GM06990 (cell line): ENCODE measurements around the gene MLYCD.

Experiments used
- DNase-seq: peaks from one replicate; pipeline ENCODE4 v3.0.0-alpha.2; 2011; ENCODE audit not compliant: insufficient read length; ENCODE audit errors: extremely low read depth
- H3K27me3 ChIP-seq: replicated peaks from 2 replicates; pipeline ENCODE4 v1.6.0; 2011; ENCODE audit warnings: low read length; ENCODE audit not compliant: control insufficient read depth, insufficient read depth
- H3K36me3 ChIP-seq: 2 replicates; pipeline ENCODE4 v1.5.1; 2011; ENCODE audit warnings: low read length; ENCODE audit not compliant: control insufficient read depth, insufficient read depth
- H3K4me3 ChIP-seq: replicated peaks from 2 replicates; pipeline ENCODE4 v1.5.1; 2011; ENCODE audit warnings: low read depth, mild to moderate bottlenecking, control low read depth, low read length
- CTCF ChIP-seq: IDR thresholded peaks from 2 replicates; pipeline ENCODE4 v1.5.1; 2011; ENCODE audit warnings: low read length, control low read depth, mild to moderate bottlenecking, inconsistent platforms; ENCODE audit not compliant: insufficient read depth, poor library complexity, severe bottlenecking

The MLYCD gene

DNA sequence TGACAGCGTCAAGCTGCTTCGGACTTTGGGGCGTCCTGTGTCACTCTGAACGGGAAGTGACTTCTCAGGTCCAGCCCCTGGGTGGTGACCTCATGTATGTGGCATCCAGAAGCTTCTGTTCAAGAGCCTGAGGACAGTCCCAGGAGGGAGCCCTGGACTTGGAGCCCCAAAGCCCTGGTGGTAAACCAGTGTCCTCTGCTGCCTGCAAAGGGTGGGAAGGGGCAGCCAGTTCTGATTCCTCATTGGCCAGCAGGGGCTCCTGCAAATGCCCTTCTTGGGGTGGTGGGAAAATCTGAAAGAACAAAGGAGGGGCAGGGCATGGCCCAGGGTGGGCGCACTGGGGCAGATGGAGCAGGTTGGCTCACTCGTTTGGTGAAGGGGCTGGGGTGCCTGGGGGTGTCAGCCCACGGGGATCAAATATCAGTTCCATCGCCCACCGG is 55.7 kb downstream of the MLYCD start:
- H3K4me3 ChIP-seq, result no peak overlapping the region
- H3K36me3 ChIP-seq, result no peaks in the 10 kb centered on the region
- TF ChIP-seq CTCF, result no peak
- no peaks in the 10 kb centered on the region for H3K27me3 ChIP-seq
- DNase-seq, result no peak

- no peak for TF ChIP-seq CTCF
- no peak for DNase-seq
- no peaks in the 10 kb centered on the region for H3K27me3 ChIP-seq
- no peak overlapping the region for H3K4me3 ChIP-seq
- no peaks in the 10 kb centered on the region for H3K36me3 ChIP-seq
Observed at GRCh38 chr16:83955218-83956130, 56.6 kb downstream of the MLYCD start.

DNA sequence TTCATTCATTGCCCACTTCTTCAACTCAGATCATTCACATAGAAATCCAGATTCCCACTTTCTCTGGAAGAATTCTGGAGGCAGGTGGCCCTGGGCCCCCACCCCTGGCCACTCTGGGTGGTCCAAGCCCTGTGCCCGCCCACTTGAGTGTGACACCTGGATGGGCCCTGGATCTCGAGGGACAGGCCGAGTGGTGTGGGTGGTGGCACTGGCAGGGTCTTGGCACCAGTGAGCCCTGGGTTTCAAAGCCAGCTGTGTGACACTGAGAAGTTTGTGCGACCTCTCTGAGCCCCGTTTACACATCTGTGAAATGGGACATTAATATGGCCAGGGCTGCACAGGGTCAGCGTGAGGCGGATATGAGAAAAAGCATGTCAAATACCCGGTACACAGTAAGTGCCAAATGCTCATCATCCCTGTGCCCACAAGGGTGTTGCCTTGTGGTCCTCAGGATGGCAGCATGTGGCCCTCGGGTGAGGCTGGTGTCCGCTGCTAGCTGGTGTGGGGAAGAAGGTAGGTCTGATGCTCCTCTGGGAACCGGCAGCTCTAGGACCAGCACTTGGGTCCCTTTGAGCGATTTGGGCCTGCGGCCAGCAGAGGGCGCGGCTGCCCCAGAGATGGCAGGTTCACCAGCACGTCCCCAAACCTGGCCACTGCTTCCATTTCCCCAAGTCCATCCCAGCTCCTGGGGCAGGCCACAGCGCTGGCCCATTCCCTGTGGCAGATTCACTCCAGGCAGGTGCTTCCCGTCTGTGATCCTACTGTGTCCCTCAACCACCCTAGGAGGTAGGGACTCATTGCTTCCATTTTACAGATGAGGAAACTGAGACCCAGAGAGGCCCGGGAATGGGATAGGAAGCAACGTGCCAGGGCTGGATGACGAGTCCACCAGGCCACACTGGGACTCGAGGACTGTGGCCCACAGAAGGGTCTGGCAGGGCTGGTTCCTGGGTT is 57.7 kb downstream of the MLYCD start:
- peak; percentile 70 for DNase-seq
- Histone ChIP-seq H3K4me3 (no peak overlapping the region), H3K36me3 (no peaks in the 10 kb centered on the region), H3K27me3 (no peaks in the 10 kb centered on the region)
- peak; percentile 96 for TF ChIP-seq CTCF

DNA sequence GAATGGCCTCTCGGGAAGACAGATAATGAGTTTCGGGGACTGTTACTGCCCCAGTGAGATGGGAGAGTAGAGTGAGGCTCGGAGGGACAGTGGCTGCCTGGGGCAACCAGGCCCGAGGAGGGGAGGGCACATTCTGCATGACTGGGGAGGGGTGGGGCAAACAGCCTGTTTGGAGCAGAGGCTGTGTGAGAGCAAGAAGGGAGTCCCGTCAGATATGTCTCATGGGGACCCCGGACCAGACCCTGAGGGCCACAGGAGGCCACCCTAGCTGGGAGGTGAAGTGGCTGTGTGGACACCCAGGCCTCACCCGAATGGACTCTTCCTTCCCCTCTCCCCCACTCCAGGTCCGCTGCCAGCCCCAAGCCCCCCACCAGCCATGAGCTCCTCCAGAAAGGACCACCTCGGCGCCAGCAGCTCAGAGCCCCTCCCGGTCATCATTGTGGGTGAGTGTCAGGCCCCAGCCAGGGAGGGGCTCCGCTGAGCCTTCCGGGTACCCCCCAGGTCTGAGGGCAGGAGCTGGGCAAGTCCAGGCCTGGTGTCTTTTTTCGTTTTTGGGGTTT is 58.5 kb downstream of the MLYCD start:
- H3K36me3 ChIP-seq, result no peaks in the 10 kb centered on the region
- TF ChIP-seq CTCF, result no peak
- DNase-seq, result no peak
- no peaks in the 10 kb centered on the region for H3K27me3 ChIP-seq
- H3K4me3 ChIP-seq, result no peak overlapping the region

DNA sequence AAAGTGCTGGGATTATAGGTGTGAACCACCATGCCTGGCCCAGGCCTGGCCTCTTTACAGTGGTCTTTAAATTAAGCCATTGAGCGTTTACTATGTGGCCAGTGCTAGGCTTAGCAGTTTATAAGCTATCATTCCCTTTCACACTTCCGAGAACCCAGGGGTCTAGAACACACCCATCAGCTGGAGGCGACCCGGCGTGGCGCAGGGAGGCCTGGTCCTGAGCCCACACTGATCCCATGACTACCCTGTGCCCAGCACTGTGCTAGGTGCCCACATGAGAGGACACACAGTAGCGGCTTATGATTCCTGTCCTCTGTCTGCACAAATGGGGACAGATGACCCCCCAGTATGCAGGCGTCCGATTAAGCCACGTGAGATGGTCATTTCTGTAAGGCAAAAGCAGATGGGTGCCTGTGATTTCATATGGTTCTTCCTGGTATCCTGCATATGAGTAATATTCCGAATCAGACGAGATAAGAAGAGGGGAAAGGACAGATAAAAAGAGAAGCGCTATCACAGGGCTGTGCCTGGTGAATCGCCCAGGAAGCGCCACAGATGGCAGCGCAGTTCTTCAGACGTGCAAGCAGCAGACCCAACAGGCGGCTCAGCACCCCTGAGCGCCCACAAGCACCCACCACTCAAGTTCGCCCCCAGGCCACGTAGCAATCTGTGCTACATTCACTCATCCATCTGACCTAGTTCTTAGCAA is 59.4 kb downstream of the MLYCD start:
- H3K27me3 ChIP-seq, result no peaks in the 10 kb centered on the region
- DNase-seq, result no peak
- no peak overlapping the region for H3K4me3 ChIP-seq
- no peak for TF ChIP-seq CTCF
- H3K36me3 ChIP-seq, result no peaks in the 10 kb centered on the region
